ENCODE measurements around the gene PTTG1IP.
"Not testable (repeated sequence)": the region's sequence is repeated elsewhere in the genome, so short reads cannot be mapped to it uniquely, and the experiment has no call there.

PTTG1IP gene

DNA sequence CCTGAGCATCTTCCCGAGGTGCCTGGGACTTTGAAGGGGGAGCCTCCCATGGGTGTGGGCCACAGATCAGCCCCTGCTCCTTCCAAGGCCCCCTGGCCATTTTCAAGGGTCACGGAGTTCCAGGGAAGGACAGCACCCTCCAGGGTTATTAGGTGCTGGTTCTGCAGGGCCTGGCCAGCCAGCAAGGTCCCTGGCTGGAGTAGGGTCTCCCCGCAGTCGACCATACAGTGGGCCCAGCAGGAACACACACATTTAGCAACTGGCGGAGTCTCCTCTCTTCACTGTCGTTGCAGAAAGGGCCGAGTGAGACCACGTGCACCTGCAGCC, 37.9 kb downstream of the PTTG1IP start:
- Histone ChIP-seq H3K79me1 (ENCODE audit: low read length) (no peaks in the 10 kb centered on the region), H4K8ac (ENCODE audit: low read depth, low read length) (no peak overlapping the region), H3K79me2 (ENCODE audit: control insufficient read depth, insufficient read depth, low read length) (no peaks in the 10 kb centered on the region), H3K4me3 (ENCODE audit: low read length) (no peak overlapping the region), H2BK120ac (ENCODE audit: low read depth, low read length) (no peak overlapping the region), H3K36me3 (ENCODE audit: control insufficient read depth, insufficient read depth, low read length) (no peaks in the 10 kb centered on the region), H2AK5ac (ENCODE audit: low read length) (no peak overlapping the region), H3K23ac (ENCODE audit: low read length) (no peak overlapping the region), H3K4me1 (ENCODE audit: control insufficient read depth, low read depth, low read length) (no peaks in the 10 kb centered on the region), H2BK5ac (ENCODE audit: low read length) (no peak overlapping the region), H3K56ac (ENCODE audit: low read length) (no peak overlapping the region), H3K27ac (ENCODE audit: low read depth, low read length) (no peak overlapping the region), H2BK15ac (replicated peaks; ENCODE audit: low read depth) (no peak overlapping the region), H3K4me2 (ENCODE audit: low read length) (no peak overlapping the region), H4K5ac (ENCODE audit: low read length) (no peak overlapping the region), H3K9ac (ENCODE audit: low read length) (no peak overlapping the region), H3K18ac (ENCODE audit: low read length) (no peak overlapping the region), H3K27me3 (ENCODE audit: insufficient read depth, low read length, poor library complexity) (no peaks in the 10 kb centered on the region), H3K4ac (ENCODE audit: low read depth, low read length) (no peak overlapping the region)
- no peak for DNase-seq
- no CpG with 5 or more reads among the region's 8 CpGs for WGBS (ENCODE audit: extremely low coverage, insufficient coverage, low lambda C conversion rate)

DNA sequence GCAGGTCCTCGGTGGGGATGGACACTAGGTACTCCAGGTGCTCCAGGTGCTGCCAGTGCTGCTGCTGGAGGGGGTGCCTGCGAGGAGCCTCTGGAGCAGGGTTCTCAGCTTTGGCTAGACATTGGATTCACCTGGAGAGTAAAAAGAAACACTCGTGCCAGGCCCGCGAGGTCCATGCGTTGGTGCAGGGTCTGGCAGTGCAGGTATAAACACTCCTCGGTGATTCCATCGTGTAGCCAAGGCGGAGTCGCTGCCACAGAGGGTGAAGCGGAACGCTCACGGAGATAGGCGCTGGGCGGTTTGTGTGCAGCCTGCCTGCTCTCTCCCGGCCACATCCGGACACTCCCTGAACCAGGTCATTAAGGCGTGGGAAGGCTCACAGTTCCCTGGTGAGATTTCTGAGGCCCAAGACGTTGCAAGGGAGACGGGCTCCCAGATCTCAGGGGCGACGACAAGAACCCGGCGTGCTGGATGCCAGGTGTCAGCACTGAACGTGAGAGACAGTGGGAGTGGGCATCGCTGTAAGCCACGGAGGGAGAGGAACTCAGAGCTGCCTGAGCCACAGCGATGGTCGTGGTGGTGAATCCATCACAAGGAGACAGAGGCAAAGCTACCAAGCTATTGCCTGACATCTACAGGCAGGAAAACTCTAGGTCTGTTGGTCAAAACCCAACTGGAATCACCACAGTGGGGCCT, 38.4 kb downstream of the PTTG1IP start:
- WGBS (ENCODE audit: extremely low coverage, insufficient coverage, low lambda C conversion rate), result no CpG with 5 or more reads among the region's 29 CpGs
- H3K27ac ChIP-seq (ENCODE audit: low read depth, low read length), result no peak overlapping the region

DNA sequence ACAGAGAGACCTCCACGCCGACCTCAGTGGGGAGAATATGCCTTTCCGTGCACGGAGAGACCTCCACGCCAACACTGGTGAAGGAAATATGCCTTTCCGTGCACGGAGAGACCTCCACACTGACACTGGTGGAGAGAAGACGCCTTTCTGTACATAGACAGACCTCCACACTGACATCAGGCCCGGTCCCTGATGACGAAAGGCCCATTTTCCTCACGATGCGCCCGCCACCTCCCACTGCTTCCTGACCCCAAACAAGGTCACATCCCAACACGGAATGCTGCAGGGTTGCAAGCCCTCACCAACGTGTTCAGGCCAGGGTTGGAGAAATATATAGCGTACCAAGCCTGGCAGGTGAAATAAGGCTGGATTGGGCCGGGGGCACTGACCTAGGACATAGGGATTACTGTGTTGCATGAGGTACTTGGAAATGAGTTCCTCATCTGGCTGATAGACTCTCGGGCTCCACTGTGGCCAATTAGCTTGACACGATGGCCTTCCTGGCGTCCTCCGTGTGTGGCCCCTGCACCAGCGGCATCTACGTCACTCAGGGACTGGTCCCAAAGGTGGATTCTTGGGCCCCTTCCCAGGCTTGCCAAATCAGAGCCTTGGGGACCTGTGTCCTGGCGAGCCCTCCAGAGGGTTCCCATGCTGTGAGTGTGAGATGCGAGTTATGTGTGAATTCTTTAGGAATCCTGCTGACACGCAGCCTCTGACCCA, 39.1 kb downstream of the PTTG1IP start:
- no peak overlapping the region for H3K18ac ChIP-seq (ENCODE audit: low read length)
- H3K23ac ChIP-seq (ENCODE audit: low read length), result no peak overlapping the region
- no peak overlapping the region for H3K4me3 ChIP-seq (ENCODE audit: low read length)
- no CpG with 5 or more reads among the region's 26 CpGs for WGBS (ENCODE audit: extremely low coverage, insufficient coverage, low lambda C conversion rate)
- H3K4ac ChIP-seq (ENCODE audit: low read depth, low read length), result no peak overlapping the region
- H4K5ac ChIP-seq (ENCODE audit: low read length), result no peak overlapping the region
- no peak overlapping the region for H2AK5ac ChIP-seq (ENCODE audit: low read length)
- no peak overlapping the region for H4K8ac ChIP-seq (ENCODE audit: low read depth, low read length)
- H3K4me1 ChIP-seq (ENCODE audit: control insufficient read depth, low read depth, low read length), result no peaks in the 10 kb centered on the region
- no peaks in the 10 kb centered on the region for H3K79me1 ChIP-seq (ENCODE audit: low read length)
- no peak overlapping the region for H2BK15ac ChIP-seq (replicated peaks; ENCODE audit: low read depth)
- no peak for DNase-seq
- H3K79me2 ChIP-seq (ENCODE audit: control insufficient read depth, insufficient read depth, low read length), result no peaks in the 10 kb centered on the region
- H2BK5ac ChIP-seq (ENCODE audit: low read length), result no peak overlapping the region
- H3K27me3 ChIP-seq (ENCODE audit: insufficient read depth, low read length, poor library complexity), result no peaks in the 10 kb centered on the region
- no peak overlapping the region for H3K27ac ChIP-seq (ENCODE audit: low read depth, low read length)
- H3K36me3 ChIP-seq (ENCODE audit: control insufficient read depth, insufficient read depth, low read length), result no peaks in the 10 kb centered on the region
- no peak overlapping the region for H3K56ac ChIP-seq (ENCODE audit: low read length)
- H3K9ac ChIP-seq (ENCODE audit: low read length), result no peak overlapping the region
- H2BK120ac ChIP-seq (ENCODE audit: low read depth, low read length), result no peak overlapping the region
- H3K4me2 ChIP-seq (ENCODE audit: low read length), result no peak overlapping the region

More for the DNA sequence above, 38.4 kb downstream of the PTTG1IP start:
- no peak overlapping the region for H3K56ac ChIP-seq (ENCODE audit: low read length)
- H3K9ac ChIP-seq (ENCODE audit: low read length), result no peak overlapping the region
- no peak overlapping the region for H3K4me3 ChIP-seq (ENCODE audit: low read length)
- no peaks in the 10 kb centered on the region for H3K36me3 ChIP-seq (ENCODE audit: control insufficient read depth, insufficient read depth, low read length)
- no peaks in the 10 kb centered on the region for H3K79me2 ChIP-seq (ENCODE audit: control insufficient read depth, insufficient read depth, low read length)
- H3K23ac ChIP-seq (ENCODE audit: low read length), result no peak overlapping the region
- H2BK5ac ChIP-seq (ENCODE audit: low read length), result no peak overlapping the region
- H4K5ac ChIP-seq (ENCODE audit: low read length), result no peak overlapping the region
- H4K8ac ChIP-seq (ENCODE audit: low read depth, low read length), result no peak overlapping the region
- no peaks in the 10 kb centered on the region for H3K4me1 ChIP-seq (ENCODE audit: control insufficient read depth, low read depth, low read length)
- H2BK120ac ChIP-seq (ENCODE audit: low read depth, low read length), result no peak overlapping the region
- no peak overlapping the region for H2BK15ac ChIP-seq (replicated peaks; ENCODE audit: low read depth)
- H3K79me1 ChIP-seq (ENCODE audit: low read length), result no peaks in the 10 kb centered on the region
- H2AK5ac ChIP-seq (ENCODE audit: low read length), result no peak overlapping the region
- H3K18ac ChIP-seq (ENCODE audit: low read length), result no peak overlapping the region
- no peak overlapping the region for H3K4me2 ChIP-seq (ENCODE audit: low read length)
- DNase-seq, result no peak
- H3K4ac ChIP-seq (ENCODE audit: low read depth, low read length), result no peak overlapping the region
- H3K27me3 ChIP-seq (ENCODE audit: insufficient read depth, low read length, poor library complexity), result no peaks in the 10 kb centered on the region

DNA sequence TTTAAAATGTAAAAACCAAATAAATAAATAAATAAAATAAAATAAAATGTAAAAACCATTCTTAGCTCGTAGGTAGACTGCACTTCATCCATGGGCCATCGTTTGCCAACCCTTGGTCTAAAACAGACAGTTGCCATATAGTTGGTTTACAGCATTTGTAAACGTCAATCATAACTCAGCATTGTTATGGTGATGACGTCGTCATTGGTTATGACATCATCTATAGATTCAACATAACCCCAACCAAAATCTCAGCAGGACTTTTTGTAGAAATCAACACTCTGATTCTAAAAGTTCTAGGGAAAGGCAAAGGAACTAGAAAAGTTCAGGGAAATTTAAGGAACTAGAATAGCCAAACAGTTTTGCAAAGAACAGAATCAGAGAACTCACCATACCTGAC, 39.8 kb downstream of the PTTG1IP start:
- Histone ChIP-seq H4K5ac (ENCODE audit: low read length) (no peak overlapping the region), H2AK5ac (ENCODE audit: low read length) (no peak overlapping the region)
- DNase-seq, result no peak

DNA sequence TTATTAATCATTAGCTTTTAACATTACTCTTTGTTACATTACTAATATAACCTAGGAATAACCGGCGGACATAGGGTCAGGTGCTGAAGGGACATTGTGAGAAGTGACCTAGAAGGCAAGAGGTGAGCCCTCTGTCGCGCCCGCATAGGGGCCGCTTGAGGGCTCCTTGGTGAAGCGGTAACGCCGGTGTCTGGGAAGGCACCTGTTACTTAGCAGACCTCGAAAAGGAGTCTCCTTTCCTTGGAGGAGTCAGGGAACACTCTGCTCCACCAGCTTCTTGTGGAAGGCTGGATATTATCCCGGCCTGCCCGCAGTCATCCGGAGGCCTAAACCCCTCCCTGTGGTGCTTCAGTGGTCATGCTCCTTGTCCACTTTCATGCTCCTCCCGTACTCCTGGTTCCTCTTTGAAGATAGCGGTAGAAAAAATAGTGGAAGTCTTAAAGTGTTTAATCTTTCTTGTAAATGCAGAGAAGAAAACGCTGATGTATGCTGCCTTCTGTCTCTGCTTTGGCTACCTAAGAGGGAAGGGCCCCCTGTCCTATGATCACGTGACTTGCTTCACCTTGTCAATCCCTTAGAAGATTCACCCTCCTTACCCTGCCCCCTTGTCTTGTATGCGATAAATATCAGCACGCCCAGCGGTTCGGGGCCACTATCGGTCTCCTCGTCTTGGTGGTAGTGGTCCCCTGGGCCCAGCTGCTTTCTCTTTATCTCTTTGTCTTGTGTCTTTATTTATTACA, 40.8 kb downstream of the PTTG1IP start:
- not testable (repeated sequence) for H3K18ac ChIP-seq (ENCODE audit: low read length); H3K4ac ChIP-seq (ENCODE audit: low read depth, low read length); H2AK5ac ChIP-seq (ENCODE audit: low read length); H3K36me3 ChIP-seq (ENCODE audit: control insufficient read depth, insufficient read depth, low read length); H4K5ac ChIP-seq (ENCODE audit: low read length); H3K56ac ChIP-seq (ENCODE audit: low read length); H4K8ac ChIP-seq (ENCODE audit: low read depth, low read length); H2BK15ac ChIP-seq (replicated peaks; ENCODE audit: low read depth); H3K9ac ChIP-seq (ENCODE audit: low read length); H3K27me3 ChIP-seq (ENCODE audit: insufficient read depth, low read length, poor library complexity); H3K4me2 ChIP-seq (ENCODE audit: low read length); H2BK120ac ChIP-seq (ENCODE audit: low read depth, low read length); H3K79me1 ChIP-seq (ENCODE audit: low read length); H3K27ac ChIP-seq (ENCODE audit: low read depth, low read length); DNase-seq; H2BK5ac ChIP-seq (ENCODE audit: low read length); H3K79me2 ChIP-seq (ENCODE audit: control insufficient read depth, insufficient read depth, low read length); H3K4me3 ChIP-seq (ENCODE audit: low read length); H3K4me1 ChIP-seq (ENCODE audit: control insufficient read depth, low read depth, low read length); H3K23ac ChIP-seq (ENCODE audit: low read length)
- WGBS (ENCODE audit: extremely low coverage, insufficient coverage, low lambda C conversion rate), result no CpG with 5 or more reads among the region's 23 CpGs

More for the DNA sequence above, 39.8 kb downstream of the PTTG1IP start:
- no peak overlapping the region for H3K4ac ChIP-seq (ENCODE audit: low read depth, low read length)
- WGBS (ENCODE audit: extremely low coverage, insufficient coverage, low lambda C conversion rate), result no CpG with 5 or more reads among the region's 5 CpGs
- no peak overlapping the region for H3K56ac ChIP-seq (ENCODE audit: low read length)
- no peak overlapping the region for H2BK15ac ChIP-seq (replicated peaks; ENCODE audit: low read depth)
- no peaks in the 10 kb centered on the region for H3K27me3 ChIP-seq (ENCODE audit: insufficient read depth, low read length, poor library complexity)
- no peak overlapping the region for H4K8ac ChIP-seq (ENCODE audit: low read depth, low read length)
- no peaks in the 10 kb centered on the region for H3K4me1 ChIP-seq (ENCODE audit: control insufficient read depth, low read depth, low read length)
- H3K9ac ChIP-seq (ENCODE audit: low read length), result no peak overlapping the region
- no peak overlapping the region for H3K4me3 ChIP-seq (ENCODE audit: low read length)
- H3K27ac ChIP-seq (ENCODE audit: low read depth, low read length), result no peak overlapping the region
- H2BK120ac ChIP-seq (ENCODE audit: low read depth, low read length), result no peak overlapping the region
- no peak overlapping the region for H2BK5ac ChIP-seq (ENCODE audit: low read length)
- H3K23ac ChIP-seq (ENCODE audit: low read length), result no peak overlapping the region
- H3K79me1 ChIP-seq (ENCODE audit: low read length), result no peaks in the 10 kb centered on the region
- H3K18ac ChIP-seq (ENCODE audit: low read length), result no peak overlapping the region
- no peaks in the 10 kb centered on the region for H3K79me2 ChIP-seq (ENCODE audit: control insufficient read depth, insufficient read depth, low read length)
- H3K36me3 ChIP-seq (ENCODE audit: control insufficient read depth, insufficient read depth, low read length), result no peaks in the 10 kb centered on the region
- no peak overlapping the region for H3K4me2 ChIP-seq (ENCODE audit: low read length)
